Stimulated activated CD8-positive, alpha-beta memory T cell treated with anti-CD3 and anti-CD28 coated beads, Interleukin-15, amount 100 ng/mL, for 1 hour (primary cell): Measurements from ENCODE around the gene TCF12.

Experiments
- DNase-seq: peaks from one replicate; pipeline ENCODE4 v3.0.0-alpha.2; 2020; ENCODE audit warnings: low read depth

TCF12 gene

DNA sequence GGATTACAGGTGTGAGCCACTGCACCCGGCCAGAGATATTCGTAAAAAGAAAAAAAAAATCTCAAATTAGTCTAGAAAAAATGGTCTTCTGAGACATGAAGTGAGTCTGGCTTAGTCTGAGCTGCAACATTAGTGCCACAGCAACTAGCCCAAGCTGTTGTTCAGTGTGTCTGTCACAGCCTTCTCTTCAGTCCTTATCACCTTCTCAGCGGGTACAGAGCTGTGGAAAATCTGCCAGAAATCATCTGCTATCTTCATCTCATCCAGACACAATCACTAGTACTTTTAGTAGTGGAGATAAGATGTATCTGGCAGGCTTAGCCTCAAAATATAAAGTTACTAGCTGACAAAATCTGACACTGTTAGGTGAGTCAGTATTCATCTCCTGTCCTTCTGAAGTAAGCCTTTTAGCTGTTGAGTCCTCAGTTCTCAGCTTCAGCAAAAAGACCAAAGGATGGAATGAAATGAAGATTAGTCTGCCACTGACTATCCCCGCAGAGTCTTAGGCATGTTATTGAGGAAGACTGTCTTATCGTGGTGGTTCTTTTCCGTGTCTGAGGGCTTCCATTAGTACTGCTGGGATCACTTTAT lies 337.4 kb downstream of the TCF12 start:
- DNase-seq = no peak

DNA sequence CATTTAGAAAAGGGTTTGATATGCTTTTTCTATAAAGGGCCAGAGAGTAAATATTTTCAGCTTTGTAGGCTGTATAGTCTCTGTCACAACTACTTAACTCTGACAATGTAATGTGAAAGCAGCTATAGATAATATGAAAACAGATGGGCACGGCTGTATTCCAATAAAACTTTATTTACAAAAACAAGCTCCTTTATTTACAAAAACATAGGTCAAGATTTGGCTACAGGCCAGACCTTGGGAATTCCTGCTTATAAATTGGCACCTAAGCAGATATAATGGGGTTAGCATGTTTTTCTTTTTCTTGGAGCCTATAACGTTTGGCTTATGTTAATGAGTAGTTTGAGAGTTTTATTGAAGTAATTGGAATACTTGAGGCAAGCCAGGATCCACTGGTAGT lies 338.5 kb downstream of the TCF12 start:
- DNase-seq = no peak

DNA sequence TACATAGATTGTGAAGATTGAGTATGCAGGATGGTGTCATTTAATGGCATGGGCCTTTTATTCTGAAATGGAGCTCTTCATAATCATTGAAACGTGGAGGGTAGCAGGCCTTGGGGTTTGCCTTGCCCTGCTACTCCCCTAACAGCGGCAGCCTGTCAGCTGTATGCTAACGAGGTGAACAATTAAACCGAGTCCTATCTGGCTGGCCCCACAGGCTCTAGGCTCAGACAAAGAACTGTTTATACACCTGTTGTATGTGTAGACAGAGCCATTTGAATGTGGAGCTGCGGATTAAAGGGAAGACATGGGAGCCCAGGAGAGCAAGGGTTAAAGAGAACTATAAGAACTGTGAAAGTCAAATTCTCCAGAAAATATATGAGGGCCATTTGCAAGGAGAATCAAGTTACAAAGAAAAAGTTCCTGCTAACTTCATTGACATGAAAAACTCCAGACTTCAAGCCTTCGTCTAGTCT lies 341.2 kb downstream of the TCF12 start:
- no peak for DNase-seq

DNA sequence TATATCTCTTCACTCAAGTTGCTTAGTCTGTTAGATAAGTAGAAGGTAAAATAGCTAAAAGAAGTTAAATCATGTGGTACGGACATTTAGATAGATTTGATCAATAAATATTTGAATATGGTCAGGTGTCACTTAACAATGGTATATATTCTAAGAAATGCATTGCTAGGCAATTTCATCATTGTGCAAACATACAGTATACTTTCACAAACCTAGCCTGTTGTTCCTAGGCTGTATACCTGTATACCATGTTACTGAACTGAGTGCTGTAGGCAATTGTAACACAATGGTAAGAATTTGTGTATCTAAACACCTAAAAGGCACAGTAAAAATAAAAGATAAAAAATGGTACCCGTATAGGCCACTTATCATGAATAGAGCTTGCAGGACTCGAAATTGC lies 345.1 kb downstream of the TCF12 start:
- no peak for DNase-seq

DNA sequence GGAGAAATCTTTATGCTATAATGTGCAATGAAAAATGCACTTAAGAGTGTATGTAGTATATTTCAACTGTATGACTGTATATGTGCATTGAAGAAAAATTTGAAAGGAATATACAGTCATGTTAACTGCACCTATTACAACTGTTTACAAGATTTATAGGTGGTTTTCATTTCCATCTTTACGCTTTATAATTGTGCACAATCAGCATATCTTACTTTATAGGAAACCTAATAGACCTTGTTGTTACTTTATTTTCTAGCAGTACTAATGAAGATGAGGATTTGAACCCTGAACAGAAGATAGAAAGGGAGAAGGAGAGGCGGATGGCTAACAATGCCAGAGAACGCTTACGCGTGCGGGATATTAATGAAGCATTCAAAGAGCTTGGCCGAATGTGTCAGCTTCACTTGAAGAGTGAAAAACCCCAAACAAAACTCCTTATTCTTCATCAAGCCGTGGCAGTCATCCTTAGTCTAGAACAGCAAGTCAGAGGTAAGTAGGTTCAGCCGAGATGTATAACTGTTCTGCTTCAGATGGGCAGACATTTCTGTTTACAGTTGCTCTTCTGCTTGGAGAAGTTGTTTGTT lies 354.4 kb downstream of the TCF12 start:
- no peak for DNase-seq

DNA sequence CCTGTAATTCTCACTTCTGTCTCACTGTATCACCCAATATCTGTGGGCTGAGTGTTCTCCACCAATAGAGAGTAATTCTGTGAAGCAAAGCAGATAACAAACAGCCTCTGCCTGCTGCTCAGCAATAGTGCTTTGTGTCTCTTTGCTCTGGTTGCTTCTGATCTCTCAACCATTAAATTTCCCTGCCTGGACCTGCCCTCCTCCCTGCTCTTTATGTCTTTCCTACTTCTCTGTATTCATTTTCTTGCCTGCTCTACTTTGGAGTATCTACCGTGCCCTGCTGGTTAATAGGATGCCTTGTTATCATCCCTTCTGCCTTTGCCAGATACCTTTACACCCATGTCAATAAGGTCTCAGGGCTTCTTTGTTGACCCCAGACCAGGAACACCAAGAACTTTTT lies 355.0 kb downstream of the TCF12 start:
- no peak for DNase-seq

DNA sequence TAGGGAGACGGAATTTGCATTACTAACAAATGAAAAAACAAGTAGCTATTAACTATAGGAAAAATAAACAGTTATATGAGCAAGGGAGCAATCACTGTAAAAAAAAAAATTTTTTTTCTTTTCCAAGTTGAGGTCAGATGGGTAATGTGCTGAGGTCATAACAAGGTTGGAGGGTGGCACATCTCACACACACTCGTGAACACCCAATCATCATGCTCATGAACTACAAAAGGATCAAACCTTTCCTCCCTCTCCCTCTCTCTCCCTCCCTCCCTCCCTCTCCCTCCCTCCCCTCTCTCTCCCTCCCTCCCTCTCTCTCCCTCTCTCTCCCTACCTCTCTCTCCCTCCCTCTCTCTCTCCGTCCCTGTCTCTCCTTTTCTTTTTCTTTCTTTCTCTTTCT lies 360.0 kb downstream of the TCF12 start:
- no peak for DNase-seq

DNA sequence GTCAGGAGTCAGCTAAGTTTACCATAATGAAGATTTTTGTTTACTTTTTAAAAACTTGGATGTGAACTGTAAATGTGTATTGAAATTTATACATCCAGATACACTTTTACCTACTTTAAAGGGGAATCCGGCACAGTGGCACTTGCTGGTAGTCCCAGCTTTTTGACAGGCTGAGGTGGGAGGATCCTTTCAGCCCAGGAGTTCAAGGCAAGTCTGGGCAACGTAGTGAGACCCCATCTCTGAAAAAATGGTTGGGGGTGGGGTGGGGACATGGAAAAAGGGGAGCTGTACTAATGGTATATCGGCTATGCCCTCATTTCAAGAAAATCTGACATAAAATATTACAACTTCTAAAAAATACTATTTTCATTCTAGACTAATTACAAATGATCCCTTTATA lies 362.0 kb downstream of the TCF12 start:
- DNase-seq = no peak

DNA sequence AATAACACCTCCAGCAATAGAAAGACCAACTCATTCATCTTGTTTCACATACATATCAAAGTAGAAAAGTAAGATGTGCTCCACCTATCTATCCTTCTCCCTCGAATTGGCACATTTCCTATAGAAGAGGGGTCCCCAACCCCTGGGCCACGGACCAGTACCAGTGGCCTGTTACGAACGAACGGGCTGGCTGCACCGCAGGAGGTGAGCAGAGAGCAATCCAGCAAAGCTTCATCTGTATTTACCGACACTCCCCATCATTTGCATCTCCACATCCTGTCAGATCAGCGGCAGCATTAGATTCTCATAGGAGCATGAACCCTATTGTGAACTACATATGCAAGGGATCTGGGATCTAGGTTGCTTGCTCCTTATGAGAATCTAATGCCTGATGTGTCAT lies 362.9 kb downstream of the TCF12 start:
- DNase-seq = no peak

DNA sequence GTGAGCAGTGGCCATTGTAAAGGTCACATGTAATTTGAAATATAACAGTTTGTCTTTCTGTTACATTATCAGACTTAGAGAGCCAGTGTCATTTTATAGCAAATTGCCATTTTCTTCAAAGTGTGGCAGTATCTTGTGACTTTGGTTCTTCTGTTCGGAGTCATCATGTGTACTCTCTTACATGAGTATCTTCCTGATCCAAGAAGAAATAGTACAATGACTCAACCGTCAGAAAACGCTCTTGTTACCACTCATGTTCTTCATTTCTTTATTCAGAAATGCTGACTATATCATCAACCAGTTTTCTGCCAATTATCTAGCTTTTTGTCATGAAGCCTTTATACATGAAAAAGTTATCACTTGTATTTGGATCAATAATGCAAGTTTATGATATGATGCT lies 364.2 kb downstream of the TCF12 start:
- no peak for DNase-seq

DNA sequence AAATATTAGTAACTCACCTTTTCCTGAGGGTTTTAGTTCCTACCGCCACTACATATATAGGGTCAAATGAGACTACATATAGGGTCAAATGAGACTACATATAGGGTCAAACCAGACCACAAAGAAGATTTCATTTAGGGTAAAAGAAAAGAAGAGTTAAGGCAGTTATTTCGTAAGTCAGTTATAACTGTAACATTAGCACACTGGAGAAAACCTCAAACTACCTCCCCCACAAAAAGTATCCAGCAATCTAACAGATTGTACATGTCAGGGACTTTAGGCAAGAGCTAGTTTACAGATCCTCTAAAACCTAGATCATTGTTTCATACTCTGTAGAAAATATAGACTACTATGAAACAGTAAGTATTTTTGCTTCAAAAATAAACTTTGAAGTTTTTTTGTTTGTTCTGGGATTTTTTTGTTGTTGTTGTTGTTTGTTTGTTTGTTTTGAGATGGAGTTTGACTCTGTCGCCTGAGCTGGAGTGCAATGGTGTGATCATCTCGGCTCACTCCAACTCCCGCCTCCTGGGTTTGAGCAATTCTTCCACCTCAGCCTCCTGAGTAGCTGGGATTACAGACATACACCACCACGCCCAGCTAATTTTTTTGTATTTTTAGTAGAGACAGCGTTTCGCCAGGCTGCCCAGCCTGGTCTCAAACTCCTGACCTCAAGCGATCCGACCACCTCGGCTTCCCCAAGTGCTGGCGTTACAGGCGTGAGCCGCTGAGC lies 365.5 kb downstream of the TCF12 start:
- DNase-seq = no peak

DNA sequence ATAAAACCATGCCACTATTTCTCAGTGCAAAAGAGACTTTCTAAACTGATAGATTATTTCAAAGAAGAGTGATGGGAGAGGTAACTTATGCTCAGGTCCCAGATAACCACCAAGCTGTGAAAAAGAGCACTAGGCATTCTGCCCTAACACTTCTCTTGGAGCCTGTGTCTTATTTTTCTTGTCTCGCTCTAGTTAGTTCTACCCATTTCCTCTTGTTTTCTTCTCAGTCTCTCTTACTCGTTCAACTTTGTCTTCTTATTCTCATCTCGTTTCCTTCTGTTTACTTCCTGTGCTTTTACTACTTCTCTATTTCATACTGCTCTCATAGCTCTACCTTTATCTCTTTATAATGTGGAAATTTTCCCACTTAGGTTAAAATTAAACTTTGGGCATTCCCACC lies 366.1 kb downstream of the TCF12 start:
- DNase-seq = no peak

DNA sequence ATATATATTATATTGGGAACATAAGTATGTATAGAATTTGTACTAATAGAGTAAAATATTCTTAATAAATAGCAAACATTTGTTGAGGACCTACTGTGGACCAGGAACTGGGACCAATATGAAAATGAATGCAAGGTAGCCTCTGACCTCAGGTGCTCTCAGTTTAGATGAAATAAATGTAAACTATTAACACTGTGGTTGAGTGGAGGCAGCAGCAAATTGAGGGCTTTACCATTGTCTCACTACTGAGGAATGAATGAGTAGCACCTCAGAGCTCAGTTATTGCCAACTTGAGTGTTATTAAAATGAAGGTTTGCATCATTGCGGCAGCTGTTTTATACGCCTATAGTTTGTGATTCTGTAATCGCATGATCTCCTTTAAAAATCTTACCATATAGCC lies 366.9 kb downstream of the TCF12 start:
- DNase-seq = no peak

DNA sequence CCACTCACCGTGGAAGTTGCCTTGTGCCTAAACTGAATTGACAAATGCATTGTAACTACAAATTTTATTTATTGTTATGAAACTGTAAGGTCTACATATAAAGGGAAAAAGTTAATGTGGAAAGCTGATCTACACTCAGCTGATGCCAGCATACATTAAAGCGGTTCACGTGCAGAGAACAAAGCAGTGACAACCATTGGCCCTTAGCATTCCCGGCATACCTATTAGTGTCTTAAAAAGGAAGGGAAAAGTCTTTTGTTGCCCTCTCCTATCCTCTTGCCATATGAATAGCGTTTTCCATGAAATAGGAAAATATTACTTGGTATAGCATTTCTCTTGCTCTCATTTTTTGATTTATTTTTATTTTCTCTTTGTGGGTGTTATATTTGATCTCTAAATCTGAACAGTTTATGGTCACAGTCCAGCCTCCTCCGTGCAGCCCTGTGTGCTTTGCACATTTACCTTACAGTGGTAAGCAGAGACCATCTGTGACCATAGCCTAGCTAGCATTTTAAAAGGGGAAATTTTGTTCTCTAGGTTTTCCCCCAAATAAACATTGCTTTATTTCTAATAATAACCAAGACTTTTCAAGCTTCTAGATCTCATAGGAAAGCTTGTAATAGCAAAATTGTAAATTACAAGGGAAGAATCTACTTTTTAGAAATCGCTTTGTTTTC lies 368.1 kb downstream of the TCF12 start:
- no peak for DNase-seq

DNA sequence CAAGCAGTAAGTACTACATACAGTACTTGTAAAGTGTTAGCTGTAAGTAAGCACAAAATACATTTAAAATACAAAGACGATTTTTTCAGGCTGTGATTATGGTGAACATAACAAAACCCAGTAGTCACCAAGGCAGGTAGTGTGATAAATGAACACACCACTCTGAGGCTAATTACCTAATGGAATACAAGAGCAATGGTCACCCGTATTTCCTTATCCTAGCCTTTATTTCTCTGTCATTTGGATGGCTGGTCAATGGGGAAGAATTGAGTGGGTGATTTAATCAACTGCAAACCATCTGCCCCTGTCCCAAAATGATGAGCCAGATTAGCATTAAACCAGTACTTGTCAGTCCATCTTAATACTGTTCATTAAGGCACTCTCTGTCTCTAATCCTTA lies 368.7 kb downstream of the TCF12 start:
- DNase-seq = no peak

DNA sequence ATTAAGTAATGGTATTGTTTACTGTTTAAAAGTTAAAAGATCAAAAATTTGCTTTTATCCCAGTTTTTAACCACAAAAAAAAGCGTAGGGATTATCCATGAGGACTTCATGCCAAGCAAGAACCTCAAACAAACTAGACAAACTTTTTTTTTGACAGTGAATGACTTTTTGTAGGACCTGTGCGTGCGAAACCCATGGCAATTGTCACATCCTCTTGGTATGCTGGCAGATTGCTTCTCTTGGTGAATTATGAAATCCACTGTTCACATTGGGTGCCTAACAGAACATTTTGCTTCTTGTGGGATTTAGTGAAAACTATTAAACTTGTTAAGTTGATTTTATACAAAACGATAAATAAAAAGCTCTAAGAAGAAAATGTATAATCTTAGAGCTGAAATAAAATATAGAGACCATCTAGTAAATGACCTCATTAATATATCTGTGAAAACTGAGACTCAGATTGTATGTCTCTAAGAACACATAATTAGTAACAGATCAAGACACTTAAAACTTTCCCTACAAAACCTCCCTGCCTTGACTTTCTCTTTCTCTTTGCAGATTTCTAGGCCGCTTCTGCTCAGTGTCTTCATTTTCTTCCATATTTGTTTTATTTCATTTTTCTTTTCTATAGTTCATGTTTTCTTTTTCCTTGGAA lies 370.6 kb downstream of the TCF12 start:
- no peak for DNase-seq

DNA sequence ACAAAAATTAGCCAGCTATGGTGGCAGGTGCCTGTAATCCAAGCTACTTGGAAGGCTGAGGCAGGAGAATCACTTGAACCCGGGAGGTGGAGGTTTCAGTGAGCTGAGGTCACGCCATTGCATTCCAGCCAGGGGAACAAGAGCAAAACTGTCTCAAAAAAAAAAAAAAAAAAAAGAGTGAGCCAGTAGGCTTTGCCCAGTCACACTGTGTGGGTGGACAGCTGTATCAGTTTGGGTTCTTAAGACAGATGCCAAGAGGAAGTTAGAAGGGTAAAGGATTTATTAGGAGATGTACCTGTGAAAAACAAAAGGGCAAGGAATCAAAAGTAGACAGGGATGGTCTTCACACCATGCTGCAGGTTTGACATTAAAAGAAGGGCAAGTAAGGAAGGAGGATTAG lies 371.7 kb downstream of the TCF12 start:
- DNase-seq = no peak

DNA sequence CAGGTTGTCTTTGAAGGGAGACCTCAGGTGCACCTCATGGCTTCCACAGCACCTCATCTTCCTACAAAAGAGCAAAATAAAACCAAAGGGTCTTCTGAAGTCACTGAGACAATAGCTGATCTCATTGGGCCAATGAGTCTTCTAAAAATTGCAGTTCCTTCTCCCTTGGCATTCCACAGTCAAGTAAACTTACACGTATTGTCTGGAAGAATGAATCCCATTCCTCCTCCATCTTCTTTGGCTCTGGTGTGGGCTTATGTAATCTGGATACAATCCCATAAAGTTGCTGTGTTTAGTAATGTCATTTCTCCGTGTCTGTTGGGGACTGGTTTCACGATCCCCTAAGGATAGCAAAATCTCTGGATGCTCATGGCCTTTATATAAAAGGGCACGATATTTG lies 372.4 kb downstream of the TCF12 start:
- DNase-seq = no peak

DNA sequence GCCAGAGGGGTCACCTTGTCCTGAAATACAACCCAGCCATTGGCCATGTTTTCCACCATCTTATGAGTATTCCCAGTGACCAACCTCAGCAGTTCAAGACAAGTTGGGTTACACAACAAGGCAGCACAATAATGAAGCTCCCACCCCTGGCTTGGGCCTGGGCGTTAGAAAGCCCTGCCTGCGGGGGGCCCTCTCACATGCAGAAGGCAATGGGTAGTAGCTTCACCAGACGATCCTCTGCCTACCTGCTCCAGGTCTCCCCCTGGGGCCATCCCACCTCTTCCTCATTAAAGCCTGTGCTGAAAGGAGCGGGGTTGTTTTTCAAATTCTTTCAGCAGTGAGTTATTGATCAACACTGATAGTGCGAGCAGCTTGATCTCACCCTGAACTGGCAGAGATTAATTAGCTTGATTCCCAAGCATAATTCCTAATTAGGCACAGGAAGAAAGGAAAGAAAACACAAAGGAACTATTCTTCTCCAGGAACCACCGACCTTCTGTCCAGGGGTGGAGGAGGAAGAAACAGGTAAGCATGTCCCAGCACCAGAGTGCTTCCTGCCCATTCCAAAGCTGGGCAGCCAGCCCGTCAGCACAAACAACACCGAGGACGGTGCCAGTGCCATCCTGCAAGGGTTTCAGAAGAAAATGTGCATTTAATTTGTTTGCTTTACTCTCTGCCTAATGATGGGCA lies 378.2 kb downstream of the TCF12 start:
- no peak for DNase-seq

DNA sequence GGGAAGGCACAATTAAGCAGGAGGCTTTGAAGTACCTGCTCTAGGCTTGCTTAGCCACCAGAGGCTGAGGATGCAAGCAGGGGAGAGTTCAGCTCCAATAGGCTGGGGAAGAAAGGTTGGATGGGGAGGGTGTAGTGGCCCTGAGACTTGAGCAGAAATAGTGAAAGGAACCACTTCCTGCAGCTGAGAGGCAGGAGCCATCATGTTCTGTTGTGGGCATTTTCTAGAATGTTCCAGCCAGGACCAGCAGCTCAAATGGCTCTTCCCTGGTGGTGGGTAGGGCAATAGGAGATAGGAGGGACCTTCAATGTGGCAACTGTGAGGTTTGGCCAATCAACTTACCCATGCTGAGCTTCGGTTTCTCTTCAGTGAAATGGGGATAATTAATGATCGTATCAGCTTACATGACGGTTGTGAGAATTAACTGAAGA lies 378.7 kb downstream of the TCF12 start:
- DNase-seq = no peak

DNA sequence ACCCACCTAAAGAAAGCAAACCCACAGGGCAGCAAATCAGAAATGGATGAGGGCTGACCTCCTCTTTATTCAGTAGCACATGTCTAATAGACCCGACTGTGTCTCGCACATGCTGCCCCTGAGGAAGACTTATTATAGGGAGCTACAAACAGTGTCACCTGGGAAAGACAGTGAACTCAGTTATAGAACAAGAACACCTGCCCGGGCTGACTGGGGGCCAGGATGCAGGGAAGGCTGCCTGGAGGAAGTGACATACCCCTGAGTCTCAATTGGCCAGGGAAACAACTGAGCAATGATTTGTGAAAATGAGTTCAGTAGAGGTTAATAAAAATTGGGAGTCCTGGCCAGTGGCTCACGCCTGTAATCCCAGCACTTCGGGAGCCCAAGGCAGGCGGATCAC lies 379.2 kb downstream of the TCF12 start:
- DNase-seq = no peak

DNA sequence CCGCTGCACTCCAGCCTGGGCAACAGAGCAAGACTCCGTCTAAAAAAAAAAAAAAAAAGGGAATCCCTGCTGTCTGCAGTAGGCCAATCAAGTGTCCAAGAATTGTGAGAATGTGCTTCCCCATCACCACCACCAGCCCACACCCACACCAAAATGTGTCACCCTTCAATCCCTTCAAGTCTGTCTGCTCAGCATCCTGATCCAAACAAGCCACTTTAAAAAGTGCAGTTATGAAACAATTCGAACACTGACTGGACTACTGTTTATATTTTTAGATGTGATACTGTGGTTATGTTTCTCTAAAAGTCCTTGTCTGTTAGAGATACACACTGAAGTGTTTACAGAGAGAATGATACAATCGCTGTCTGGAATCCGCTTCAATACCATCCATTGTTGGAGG lies 379.8 kb downstream of the TCF12 start:
- no peak for DNase-seq
